DMS53 (cell line): ENCODE measurements around the gene RFNG.
A peak's percentile ranks its signal among the peaks of the same experiment; 100 is the strongest.

Experiments used
- DNase-seq: peaks from one replicate; lab custom pipeline; 2025; lab: John Stamatoyannopoulos, UW

The RFNG gene

GRCh38 chr17:82051776-82052637, at the start of gene RFNG, which contains the start of gene GPS1:
RFNG (minus strand) TSS chr17:82051811; CDS start chr17:82051766, 45 bp downstream.
GPS1 (plus strand) TSS chr17:82051898; CDS start chr17:82051932, 34 bp downstream.
- peak; percentile 88 for DNase-seq

- no peak for DNase-seq
These were observed 49.7 kb upstream of the RFNG start for GRCh38 chr17:82101301-82101715.

- no peak for DNase-seq
These were observed 49.1 kb upstream of the RFNG start for GRCh38 chr17:82100502-82101298.

GRCh38 chr17:82098939-82099763, 47.5 kb upstream of the RFNG start:
- peak; percentile 92 for DNase-seq

- DNase-seq: peak; percentile 99
These were observed 46.7 kb upstream of the RFNG start, which contains the start of gene FASN for GRCh38 chr17:82098169-82098938. FASN (minus strand) TSS chr17:82098236; CDS start chr17:82096445, 1,791 bp downstream.

GRCh38 chr17:82097919-82098168, 46.2 kb upstream of the RFNG start:
- DNase-seq: no peak

GRCh38 chr17:82097184-82097918, 45.7 kb upstream of the RFNG start:
- peak; percentile 84 for DNase-seq

GRCh38 chr17:82096709-82097183, 45.1 kb upstream of the RFNG start:
- DNase-seq: no peak

- DNase-seq: no peak
These were observed 44.4 kb upstream of the RFNG start for GRCh38 chr17:82095777-82096708.

GRCh38 chr17:82094931-82095776, 43.5 kb upstream of the RFNG start:
- DNase-seq: no peak

- no peak for DNase-seq
These were observed 41.6 kb upstream of the RFNG start for GRCh38 chr17:82092995-82093751.

- DNase-seq: no peak
These were observed 41.0 kb upstream of the RFNG start for GRCh38 chr17:82092628-82092994.

GRCh38 chr17:82092094-82092586, 40.5 kb upstream of the RFNG start:
- DNase-seq: no peak

GRCh38 chr17:82091264-82092066, 39.9 kb upstream of the RFNG start:
- no peak for DNase-seq

- DNase-seq: peak; percentile 50
These were observed 39.1 kb upstream of the RFNG start for GRCh38 chr17:82090549-82091263.
